A549 treated with AZD9567 at 1 μM for 4 hours (cell line): ENCODE results near the gene JMJD7. TPM values are rescaled to one million over a fixed set of nuclear protein-coding genes. Genes with fewer than 3 reads are reported as not detected.

Experiments used
- total RNA-seq: library from RNA; stranded (reverse); fragments of 200-300 nt; extraction: Qiagen RNA extraction; gene quantifications from 5 replicates; pipeline ENCODE4 v1.2.3, GENCODE V29; 2022; ENCODE audit not compliant: insufficient read depth

JMJD7 gene
- 3.0 to 3.9 TPM (median 3.2 TPM) in 4 of 5 replicates, not detected in the other for total RNA-seq

GRCh38 chr15:41827880-41828806 lies at the start of gene JMJD7:
JMJD7 (plus strand) TSS chr15:41828092; CDS start chr15:41828125, 33 bp downstream.

GRCh38 chr15:41838400-41838897 lies 10.6 kb downstream of the JMJD7 start, which contains the start of gene PLA2G4B:
PLA2G4B (plus strand) TSS chr15:41838847; CDS start chr15:41838914, 67 bp downstream.

Other genes starting within 250 kb of the JMJD7 start
- 5.2 to 6.9 TPM (median 6.5 TPM) in 5 replicates for gene MGA, start 167.7 kb upstream of the JMJD7 start, total RNA-seq
- gene MAPKBP1, start 53.6 kb upstream of the JMJD7 start, total RNA-seq, result 4.0 to 5.9 TPM (median 4.9 TPM) in 5 replicates
- 1.8 to 4.1 TPM (median 1.9 TPM) in 4 of 5 replicates, not detected in the other for gene PLA2G4B, start 10.8 kb downstream of the JMJD7 start, total RNA-seq
- 0.16 to 0.34 TPM (median 0.26 TPM) in 5 replicates for gene SPTBN5, start 66.0 kb downstream of the JMJD7 start, total RNA-seq
- 10.7 to 11.9 TPM (median 11.6 TPM) in 5 replicates for gene EHD4, start 144.5 kb downstream of the JMJD7 start, total RNA-seq
- 0.01 TPM in 1 of 5 replicates, not detected in the others for gene PLA2G4E, start 192.9 kb downstream of the JMJD7 start, total RNA-seq